ENCODE data around the gene MNT.

The MNT gene

DNA sequence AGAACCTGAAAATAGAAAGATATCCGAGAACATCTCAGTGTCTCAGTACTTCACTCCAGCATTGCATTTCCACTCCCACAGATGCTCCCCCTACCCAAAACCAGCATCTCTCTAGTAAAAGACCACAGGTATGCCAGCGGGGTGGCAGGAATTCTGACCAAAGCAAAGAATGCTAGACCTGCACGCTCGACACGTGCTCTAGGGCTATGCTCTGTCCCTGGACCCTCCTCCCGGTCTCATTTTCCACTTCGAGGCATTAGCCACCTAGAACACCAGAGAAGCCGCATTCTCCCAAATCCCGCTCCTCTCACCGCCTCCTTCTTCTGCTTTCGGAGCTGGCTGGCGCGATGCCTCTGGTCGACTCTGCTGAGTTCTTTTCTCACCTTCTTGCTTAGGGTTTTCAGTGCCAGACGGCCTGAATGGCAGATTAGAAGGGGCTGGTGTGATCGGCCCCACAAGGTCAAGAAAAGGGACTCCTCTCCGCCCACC lies 65.1 kb downstream of the MNT start:
- DNase-seq (ENCODE audit: low read depth in 2 of 2, low spot score in 1 of 2): no peak

Data from stimulated activated CD8-positive, alpha-beta memory T cell treated with anti-CD3 and anti-CD28 coated beads, Interleukin-4, amount 100 ng/mL, for 4 hours (primary cell).